Calu3 (cell line): ENCODE data around the gene CCL22. TPM values are rescaled to one million over a fixed set of nuclear protein-coding genes. Genes with fewer than 3 reads are reported as not detected.

Experiments used
- BruUV-seq: library from RNA; stranded (reverse); fragments of 400-500 nt; replicated peaks from 2 replicates; lab custom pipeline; 2021; lab: Mats Ljungman, UMichigan
- CTCF ChIA-PET: fragments of 300-600 bp; sonication (Branson Sonifier 250); formaldehyde crosslinking; loops from one replicate; lab custom pipeline; 2022; ENCODE audit warnings: antibody characterized with exemption; lab: Charles Lee
- DNase-seq: peaks from one replicate; pipeline ENCODE4 v3.0.0; 2022
- H3K27ac Mint-ChIP-seq: one replicate; pipeline ENCODE4 v1.8.0; 2022; ENCODE audit warnings: mixed read lengths; ENCODE audit not compliant: unreplicated experiment
- H3K27me3 Mint-ChIP-seq: one replicate; pipeline ENCODE4 v1.8.0; 2022; ENCODE audit warnings: mixed read lengths; ENCODE audit not compliant: unreplicated experiment
- H3K36me3 Mint-ChIP-seq: one replicate; pipeline ENCODE4 v1.8.0; 2022; ENCODE audit warnings: mild to moderate bottlenecking, moderate library complexity, mixed read lengths; ENCODE audit not compliant: insufficient read depth, unreplicated experiment
- H3K4me1 Mint-ChIP-seq: one replicate; pipeline ENCODE4 v1.8.0; 2022; ENCODE audit warnings: mild to moderate bottlenecking, low read depth, mixed read lengths; ENCODE audit not compliant: unreplicated experiment
- H3K4me3 Mint-ChIP-seq: one replicate; pipeline ENCODE4 v1.8.0; 2022; ENCODE audit warnings: mild to moderate bottlenecking, low read depth, moderate library complexity, mixed read lengths; ENCODE audit not compliant: unreplicated experiment
- H3K9me3 Mint-ChIP-seq: one replicate; pipeline ENCODE4 v1.8.0; 2022; ENCODE audit warnings: low read depth, mixed read lengths; ENCODE audit not compliant: unreplicated experiment
- CTCF ChIP-seq: fragments of 200-600 bp; IDR thresholded peaks from one replicate; pipeline ENCODE4 v1.8.0; 2022; ENCODE audit warnings: antibody characterized with exemption; ENCODE audit not compliant: unreplicated experiment
- intact Hi-C: fragments of 100-400 bp; cut with micrococcal nuclease; formaldehyde crosslinking; loops from one replicate; pipeline ENCODE4 v1.10.0; 2022; ENCODE audit not compliant: unreplicated experiment
- total RNA-seq: library from RNA; stranded (reverse); gene quantifications from 2 replicates; pipeline ENCODE4 v1.2.3, GENCODE V29; 2022

CCL22 gene
- total RNA-seq, 1 experiment from 2014 or later: 2.6 TPM

GRCh38 chr16:57324749-57325148, 33.8 kb upstream of the CCL22 start:
- CTCF ChIA-PET: no interaction called here
- Mint-ChIP-seq H3K9me3 (no peaks in the 10 kb centered on the region), H3K4me3 (no peak overlapping the region), H3K4me1 (peaks cover 11% of the 10 kb centered on the region), H3K36me3 (peaks cover 4% of the 10 kb centered on the region), H3K27ac (no peak overlapping the region), H3K27me3 (no peaks in the 10 kb centered on the region)
- no peak for DNase-seq
- BruUV-seq: no TSS peak
- intact Hi-C loops: no loop called here
- no peak for TF ChIP-seq CTCF

- CTCF ChIA-PET: no interaction called here
- H3K36me3 Mint-ChIP-seq: peaks cover 4% of the 10 kb centered on the region
- DNase-seq: no peak
- H3K9me3 Mint-ChIP-seq: no peaks in the 10 kb centered on the region
- intact Hi-C loops: no loop called here
- H3K27ac Mint-ChIP-seq: no peak overlapping the region
- BruUV-seq: no TSS peak
- no peaks in the 10 kb centered on the region for H3K27me3 Mint-ChIP-seq
- no peak for TF ChIP-seq CTCF
- H3K4me3 Mint-ChIP-seq: no peak overlapping the region
- peaks cover 11% of the 10 kb centered on the region for H3K4me1 Mint-ChIP-seq
Measured at GRCh38 chr16:57325458-57325857, 33.1 kb upstream of the CCL22 start.

GRCh38 chr16:57329718-57330327, 28.8 kb upstream of the CCL22 start:
- no peaks in the 10 kb centered on the region for H3K27me3 Mint-ChIP-seq
- no peaks in the 10 kb centered on the region for H3K9me3 Mint-ChIP-seq
- CTCF ChIA-PET: interaction anchor here (0.6 to 0.7 kb wide), 4 partner anchors 38 to 222 kb away, joined by 3 to 4 read pairs (median 3); no protein-coding TSS in a partner anchor
- H3K4me3 Mint-ChIP-seq: no peak overlapping the region
- no peak overlapping the region for H3K27ac Mint-ChIP-seq
- H3K36me3 Mint-ChIP-seq: no peaks in the 10 kb centered on the region
- BruUV-seq: no TSS peak
- intact Hi-C loops: no loop called here
- no peak for DNase-seq
- peaks cover 6% of the 10 kb centered on the region for H3K4me1 Mint-ChIP-seq
- no peak for TF ChIP-seq CTCF

- Mint-ChIP-seq H3K4me1 (no peaks in the 10 kb centered on the region), H3K27me3 (no peaks in the 10 kb centered on the region), H3K27ac (no peak overlapping the region), H3K9me3 (no peaks in the 10 kb centered on the region), H3K36me3 (no peaks in the 10 kb centered on the region), H3K4me3 (no peak overlapping the region)
- TF ChIP-seq CTCF: no peak
- no TSS peak for BruUV-seq
- intact Hi-C loops: no loop called here
- DNase-seq: no peak
- CTCF ChIA-PET: interaction anchor here (0.6 kb wide), 1 partner anchor 437 kb away, joined by 3 read pairs; no protein-coding TSS in a partner anchor
Measured at GRCh38 chr16:57331355-57331754, 27.2 kb upstream of the CCL22 start.
